OCI-M2 (cell line): ENCODE data around the gene BRF1.

Experiments used
- DNase-seq: peaks from one replicate; lab custom pipeline; 2025; ENCODE audit not compliant: unreplicated experiment; lab: John Stamatoyannopoulos, UW

The BRF1 gene

DNA sequence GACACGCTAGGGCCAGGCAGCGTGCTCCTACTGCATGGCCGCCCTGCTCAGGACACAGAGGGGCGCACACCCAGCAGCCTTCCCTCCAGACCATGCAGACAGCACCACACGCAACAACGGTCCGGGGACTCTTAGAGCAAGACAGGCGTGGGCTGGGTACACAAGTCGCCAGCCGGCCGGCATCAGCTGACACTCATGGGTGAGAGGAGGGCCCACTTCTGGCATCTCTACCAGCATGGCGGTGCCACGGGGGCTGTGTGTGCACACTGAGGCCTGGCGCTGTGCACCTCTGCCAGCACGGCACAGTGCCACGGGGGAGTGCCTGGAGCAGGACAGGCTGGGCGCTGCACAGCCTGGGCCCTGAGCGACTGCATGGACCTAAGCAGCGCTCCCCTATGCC lies 59.2 kb downstream of the BRF1 start:
- no peak for DNase-seq

DNA sequence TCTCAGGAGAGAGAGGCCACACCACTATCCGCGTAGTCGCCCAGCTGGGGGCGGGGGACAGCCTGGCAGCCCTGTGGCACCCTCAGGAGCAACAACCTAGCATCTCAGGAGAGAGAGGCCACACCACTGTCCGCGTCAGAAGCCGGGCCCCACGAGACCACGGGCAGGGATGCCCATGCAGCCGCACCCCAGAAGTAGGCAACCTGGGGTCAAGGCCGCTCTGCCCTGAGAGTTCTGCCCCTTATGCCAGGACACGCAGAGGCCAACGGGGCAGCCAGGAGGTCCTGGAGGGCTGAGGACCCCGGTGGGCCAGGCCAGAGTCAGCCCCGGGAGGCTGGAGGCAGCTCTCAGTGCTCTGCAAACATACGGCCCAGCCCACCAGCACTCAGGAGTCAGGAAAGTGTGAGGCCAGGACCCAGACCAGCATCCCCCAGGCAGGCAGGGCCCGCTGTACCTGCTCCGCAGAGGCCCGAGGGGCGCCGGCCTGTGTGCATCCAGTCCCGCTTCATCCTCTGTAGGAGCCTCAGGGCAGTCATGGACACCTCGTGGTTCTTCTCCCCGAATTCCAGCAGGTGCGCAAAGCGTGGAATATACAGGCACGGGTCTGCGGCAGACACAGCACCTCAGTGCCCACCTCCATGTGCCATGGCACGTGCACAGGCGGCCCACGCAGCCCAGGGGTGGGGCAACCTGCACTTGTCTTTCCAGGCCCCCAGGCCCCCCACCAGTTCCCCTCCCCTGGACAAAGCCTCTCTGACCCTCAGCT lies 59.8 kb downstream of the BRF1 start:
- no peak for DNase-seq

DNA sequence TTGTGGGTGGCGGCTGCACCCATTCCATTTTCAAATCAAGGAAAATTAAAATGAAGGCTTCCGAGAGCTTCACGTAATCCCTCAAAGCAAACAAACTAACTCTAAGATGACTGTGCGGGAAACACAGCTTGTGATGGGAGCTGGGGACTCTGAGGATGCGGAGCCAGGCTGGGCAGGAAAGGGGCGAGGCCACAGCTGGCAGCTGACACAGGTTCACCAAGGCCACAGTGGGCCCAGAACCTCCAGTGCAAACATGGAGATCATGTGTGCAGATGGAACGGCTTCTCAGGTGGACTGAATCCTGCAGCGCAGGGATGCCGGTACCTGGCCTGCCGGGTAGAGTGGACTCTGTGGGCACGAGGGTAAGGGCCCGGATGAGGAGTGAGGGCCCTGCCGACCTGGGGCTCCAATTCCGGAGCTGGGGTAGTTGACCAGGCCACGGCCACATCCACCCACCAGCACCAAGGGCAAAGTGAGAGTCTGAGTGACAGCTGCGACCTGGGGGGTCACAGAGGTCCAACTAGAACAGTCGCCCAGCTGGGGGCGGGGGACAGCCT lies 71.6 kb downstream of the BRF1 start:
- DNase-seq: no peak

DNA sequence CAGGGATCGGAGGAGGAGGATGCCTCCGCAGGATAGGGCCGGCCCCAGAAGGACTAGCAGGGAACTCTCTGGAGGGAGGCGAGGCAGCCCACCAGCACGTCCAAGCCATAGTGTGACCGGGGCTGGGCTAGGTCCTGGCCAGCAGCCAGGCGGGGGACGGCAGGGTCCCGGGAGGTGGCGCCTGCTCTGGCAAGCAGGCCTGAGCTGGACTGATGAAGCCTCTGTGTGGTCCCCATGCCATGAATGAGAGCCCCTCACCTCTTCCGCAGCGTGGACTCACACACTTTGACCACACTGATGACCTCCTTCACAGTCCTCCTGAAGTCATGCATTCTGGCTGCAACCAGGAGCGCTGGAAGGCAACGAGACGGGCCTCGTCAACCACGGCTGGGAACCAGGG lies 72.2 kb downstream of the BRF1 start:
- no peak for DNase-seq

DNA sequence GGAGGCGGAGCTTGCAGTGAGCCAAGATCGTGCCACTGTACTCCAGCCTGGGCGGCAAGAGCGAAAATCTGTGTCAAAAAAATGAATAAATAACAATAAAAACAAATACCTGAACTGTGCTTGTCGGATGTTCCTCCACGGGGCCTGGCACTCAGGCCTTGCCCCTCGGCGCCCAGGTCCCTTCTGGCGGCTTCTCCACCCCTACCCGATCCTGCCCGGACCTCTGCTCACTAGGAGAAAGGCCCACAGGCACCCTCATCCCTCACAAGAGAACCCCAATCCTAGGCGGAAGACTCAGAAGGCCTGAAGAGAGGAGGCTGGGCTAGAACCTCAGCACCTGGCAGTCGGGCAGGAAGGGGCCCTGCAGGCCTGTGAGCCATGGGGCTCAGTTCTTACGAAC lies 73.5 kb downstream of the BRF1 start:
- DNase-seq: no peak

DNA sequence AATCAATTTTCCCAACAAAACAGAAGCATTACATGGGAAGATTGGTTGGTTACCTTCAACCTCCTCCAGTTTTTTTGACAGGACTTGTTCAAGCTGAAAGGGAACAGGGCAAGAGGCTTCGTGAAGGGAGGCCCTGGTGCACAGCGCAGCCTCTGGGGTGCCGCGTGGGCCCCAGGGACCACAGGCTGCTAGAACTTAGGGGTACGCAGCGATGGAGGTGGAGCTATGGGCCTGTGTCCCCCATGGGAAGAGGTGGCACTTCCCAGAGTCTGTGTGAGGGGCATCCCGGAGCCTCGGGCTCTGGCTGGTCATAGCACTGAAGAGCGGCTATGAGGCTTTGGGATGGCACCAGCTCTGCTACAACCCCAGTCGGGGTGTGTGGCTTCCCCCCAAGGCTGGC lies 74.6 kb downstream of the BRF1 start:
- no peak for DNase-seq

DNA sequence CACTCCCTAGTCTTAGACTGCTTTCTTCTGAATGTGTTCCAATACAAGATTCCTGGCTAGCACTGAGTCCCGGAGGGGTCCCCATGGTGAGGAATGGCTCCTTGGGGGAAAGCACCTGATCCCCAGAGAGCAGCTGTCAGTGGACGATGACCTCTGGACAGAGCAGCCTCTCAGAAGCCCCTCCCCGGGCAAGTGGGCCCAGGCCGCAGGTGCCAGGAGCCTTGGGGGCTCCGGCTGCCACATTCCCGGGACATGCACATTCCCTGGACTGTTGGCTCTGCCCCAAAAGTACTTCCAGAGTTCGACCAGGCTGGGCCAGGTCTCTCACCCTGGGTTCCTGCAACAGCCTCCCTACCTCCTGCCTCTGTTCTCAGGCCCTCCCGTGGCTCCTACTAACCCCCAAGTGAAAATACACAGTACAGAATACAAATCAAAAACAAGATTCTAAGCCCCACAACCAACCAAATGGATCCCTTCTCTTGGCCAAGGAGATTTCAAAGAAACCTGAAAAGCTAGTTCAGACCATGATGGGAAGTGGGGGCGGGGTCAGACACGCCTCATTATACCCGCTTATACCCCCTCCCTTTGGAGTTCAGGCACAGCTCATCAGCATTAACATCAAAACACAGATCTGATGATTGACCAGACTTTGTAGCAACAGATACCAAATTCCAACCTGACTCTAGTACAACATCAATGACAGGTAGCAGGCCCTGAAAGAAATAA lies 75.8 kb downstream of the BRF1 start:
- no peak for DNase-seq

DNA sequence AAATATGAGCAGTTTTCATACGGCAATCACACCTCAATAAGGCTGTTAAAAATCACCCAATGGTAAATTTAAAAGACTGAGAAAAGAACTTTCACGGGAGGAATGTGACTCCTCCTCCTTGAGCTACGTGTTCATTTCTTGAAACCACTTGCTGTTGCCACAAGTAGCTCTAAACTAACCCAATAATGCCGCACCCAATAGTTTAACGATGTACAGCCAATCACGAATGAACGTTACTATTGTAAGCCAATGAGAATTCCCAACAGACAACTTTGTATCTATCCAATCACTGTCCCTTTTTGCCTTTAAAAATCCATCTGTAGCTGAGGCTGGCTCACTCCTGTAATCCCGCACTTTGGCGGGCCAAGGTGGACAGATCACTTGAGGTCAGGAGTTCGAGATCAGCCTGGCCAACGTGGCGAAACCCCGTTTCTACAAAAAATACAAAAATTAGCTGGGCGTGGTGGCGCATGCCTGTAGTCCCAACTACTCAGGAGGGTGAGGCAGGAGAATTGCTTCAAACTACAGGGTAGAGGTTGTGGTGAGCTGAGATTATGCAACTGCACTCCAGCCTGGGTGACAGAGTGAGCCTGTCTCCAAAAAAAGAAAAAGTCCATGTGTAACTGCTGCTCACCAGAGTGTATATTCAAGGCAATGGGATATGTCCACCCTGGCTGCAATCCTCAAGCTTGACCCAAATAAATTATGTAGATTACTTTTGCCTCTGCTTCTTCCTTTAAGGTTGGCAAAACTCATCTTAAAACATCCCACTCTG lies 76.8 kb downstream of the BRF1 start:
- no peak for DNase-seq

DNA sequence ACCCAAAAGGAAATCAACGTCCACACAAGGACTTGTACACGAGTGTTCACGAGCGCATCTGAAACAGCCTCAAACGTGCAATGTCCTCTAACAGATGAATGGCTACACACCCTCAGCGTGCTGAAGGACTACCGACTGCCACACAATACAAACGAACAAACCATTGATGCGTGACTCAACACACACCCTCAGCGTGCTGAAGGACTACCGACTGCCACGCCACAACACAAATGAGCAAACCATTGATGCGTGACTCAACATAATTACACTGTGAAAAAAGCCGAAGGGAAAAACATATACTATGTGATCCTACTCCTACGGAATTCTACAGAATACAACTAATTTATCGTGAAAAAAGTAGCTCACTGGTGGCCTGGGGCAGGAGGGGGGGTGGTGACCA lies 77.5 kb downstream of the BRF1 start:
- DNase-seq: no peak

DNA sequence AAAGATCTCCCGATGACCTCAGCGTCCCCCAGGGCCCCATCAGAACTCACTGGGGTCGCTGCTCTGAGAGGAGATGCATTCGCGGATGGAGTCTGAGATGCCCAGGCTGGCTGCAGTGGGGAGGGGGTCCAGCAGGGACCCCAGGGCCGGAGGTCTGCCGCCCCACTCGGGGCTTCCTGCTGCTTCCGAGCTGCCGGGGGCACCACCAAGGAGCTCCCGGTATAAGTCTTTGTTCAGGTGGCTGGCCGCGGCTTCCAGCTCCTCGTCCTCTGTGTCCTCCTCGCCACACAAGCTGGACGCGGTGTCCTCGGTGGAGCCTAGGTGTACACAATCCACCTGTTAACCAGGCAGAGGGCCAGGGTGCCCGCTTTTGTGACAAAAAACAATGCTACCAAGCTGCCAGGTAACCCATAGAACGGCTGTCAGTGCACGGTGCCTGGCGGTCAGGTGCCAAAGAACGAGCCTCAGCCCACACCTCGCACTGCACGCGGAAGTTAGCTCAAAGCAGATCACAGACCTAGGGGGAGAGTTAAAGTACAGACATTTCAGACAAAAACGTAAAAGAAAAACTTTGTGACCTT lies 79.1 kb downstream of the BRF1 start:
- no peak for DNase-seq

DNA sequence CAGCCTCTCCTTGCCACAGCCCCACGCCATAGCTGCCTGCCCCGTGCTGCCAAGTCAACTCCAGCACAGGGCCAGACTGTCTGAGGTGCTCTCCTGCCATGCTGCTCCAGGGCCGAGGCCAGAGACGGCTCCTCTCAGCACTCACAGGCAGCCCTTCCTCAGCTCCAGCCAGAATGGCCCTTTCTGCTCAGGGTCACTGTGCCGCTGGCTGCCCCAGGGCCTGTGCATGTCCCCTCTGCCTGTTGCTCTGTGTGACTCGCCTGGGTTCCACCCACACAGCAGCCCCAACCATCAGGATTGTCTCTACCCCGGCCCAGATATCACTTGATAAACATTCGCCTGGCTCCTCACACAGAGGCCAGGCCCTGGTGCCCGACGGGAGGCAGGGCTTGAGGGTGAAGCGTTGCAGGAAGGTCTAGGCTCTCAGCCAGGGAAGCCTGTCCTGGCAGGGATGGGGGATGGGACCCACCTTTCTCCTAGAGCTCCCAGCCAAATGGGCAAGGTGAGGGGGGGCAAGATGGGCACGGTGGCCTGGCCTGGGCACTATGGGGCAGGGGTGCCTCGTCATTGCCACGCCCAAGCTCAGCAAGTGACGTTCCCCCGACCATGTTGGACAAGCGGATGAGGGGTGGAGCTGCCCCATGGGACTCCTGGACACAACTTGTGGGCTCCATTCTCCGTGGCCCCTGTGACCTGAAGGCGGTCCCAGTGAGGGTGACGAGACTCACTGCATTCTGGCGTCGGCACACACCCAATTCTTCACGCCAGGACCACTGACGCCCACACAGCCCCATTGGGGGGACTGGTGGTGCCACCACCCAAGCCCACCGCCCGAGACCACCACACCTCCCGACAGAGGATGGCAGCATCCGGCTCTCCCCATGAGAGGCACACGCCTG lies 79.9 kb downstream of the BRF1 start:
- DNase-seq: no peak

DNA sequence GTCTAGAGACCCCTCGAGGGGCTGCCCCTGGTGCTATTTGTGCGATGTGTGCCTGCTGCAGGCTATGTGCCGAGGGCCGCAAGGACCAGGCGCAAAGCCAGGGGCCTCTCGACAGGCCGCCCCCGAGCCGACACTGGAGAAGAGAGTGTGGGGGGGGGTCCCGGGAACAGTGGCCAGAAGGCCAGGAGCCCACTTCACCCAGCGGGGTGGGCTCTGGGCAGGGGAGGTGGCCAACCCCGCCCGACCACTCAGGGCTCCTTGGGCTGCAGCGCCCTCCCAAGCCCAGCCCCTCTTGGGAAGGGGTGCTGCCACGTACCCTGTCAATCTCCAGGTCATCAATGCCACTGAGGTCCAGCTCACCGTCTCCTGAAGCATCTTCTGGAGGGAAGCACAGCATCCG lies 81.0 kb downstream of the BRF1 start:
- no peak for DNase-seq

DNA sequence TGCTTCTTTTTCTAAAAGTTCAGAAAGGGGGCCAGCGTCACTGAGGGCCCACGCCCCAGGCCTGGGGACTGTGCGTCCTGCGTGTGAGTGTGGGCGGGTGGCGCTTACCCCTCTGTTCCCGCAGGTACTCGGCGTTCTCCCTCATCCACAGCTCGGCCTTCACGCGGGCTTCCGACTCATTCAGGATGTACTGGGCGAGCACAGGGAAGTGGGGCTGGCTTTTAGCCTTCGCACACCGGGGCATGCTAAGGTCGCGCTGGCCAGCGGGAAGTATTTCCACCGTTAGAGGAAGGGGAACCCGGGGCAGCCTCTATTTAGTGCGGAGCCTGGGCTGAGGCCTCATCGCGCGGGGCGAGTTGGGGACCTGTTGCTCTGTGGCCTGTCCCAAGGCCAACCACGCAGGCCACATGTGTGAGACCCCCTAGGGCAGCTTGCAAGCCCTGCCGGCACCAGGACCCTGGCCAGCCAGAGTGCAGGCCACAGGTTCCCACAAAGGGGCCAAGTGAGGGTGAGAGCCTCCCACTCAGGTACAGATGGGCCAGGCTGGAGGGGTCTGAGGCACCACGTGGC lies 81.7 kb downstream of the BRF1 start:
- DNase-seq: no peak

DNA sequence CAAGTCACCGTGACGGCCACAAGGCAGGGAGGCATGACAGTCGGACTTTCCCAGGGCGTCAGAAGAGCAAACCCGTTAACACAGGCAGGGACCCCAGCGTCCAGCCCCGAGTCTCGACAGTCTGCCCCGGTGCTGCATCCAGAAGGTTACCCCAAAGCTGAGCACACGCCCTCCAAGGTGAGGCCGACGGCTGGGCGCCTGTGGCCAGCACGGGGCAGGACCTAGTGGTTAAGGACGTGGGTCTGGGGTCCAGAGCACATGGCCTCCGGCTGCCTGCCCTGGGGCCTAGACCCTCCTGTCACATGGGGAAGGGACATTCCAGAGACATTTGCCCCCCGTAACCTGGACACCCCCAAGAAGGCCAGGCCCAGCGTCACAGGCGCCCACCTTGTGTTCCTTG lies 82.2 kb downstream of the BRF1 start:
- DNase-seq: no peak

DNA sequence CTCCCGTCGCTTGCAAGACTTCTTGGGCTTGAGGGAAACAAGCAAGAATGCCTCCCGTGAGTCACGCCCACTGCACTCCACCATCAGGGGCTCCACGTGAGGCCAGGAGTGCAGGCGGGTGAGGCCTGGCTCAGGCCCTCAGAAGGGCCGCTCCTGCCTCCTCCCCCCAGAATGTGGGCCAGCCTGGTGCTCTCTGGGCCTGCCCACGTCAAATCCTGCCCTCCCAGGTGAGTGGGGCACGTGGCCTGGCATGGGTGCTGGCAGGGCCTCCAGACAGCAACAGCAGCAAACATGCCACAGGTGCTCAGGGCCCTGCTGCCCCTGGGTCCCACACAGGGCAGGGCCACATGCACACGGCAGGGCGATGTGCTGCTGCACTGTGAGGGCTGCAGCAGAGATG lies 83.0 kb downstream of the BRF1 start:
- DNase-seq: no peak

DNA sequence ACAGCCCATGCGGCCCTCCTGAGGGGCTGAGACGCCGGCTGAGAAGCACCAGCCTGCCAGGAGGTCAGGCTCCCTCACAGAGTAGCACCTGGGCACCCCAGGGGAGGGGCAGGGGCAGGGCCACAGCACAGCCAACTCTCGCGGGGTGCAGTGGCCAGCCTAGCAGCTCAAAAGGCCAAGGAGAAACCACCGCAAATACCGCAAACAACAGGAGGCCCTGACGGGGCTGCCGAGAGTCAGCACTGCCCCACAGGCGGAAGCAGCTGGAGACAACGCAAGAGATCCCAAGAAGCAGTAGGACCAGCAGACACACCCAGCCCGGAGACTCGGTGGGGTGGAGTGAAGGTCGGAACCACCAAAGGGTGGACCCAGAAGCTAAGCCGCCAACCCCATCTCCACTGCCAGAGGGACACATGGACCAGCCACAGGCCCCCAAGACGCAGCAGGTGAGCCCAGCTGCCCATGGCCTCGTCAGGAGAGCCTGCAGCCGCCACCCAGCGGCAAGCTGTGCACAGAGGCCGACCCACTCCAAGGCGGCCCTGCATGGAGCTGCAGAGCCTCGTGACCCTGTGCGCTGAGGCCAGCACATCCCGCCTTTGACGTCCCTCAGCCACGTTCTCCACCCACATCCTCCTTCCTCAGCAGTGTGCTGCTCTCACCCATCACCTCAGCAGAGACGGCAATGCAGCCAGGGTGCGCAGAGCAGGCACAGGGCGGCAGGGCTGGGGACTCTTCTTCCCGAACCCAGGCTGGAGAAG lies 84.1 kb downstream of the BRF1 start:
- no peak for DNase-seq

DNA sequence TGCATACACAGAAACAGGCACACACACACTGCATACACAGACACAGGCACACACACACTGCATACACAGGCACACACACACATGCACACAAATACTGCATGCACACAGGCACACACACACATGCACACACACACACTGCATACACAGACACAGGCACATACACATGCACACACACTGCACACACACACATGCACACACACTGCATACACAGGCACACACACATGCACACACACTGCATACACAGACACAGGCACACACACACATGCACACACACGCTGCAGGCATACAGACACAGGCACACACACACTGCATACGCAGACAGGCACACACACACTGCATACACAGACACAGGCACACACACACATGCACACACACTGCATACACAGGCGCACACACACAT lies 85.2 kb downstream of the BRF1 start:
- DNase-seq: no peak

DNA sequence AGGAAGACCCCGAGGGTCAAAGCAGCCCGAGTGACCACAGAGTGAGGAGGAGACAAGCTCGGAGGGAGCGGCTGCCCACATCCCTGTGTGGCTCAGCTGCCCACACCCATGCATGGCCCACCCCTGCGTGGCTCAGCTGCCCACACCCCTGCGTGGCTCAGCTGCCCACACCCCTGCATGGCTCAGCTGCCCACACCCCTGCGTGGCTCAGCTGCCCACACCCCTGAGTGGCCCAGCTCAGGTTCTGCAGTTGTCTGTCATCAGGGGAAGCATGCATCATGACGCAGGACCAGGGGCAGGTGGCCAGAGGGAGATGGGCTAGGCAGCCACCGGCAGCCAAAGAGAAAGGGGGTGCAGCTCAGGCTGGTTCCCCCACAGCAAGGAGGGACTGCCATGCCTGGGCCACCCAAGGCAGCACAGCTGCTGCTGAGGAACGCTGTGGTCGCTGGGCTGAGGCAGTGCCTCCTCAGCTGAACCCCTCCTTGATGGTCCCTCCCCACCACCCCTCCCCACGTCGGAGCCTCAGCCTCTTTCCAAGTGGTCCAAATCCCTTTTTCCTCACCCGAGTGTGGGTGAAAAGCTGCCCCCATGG lies 86.4 kb downstream of the BRF1 start:
- DNase-seq: no peak

DNA sequence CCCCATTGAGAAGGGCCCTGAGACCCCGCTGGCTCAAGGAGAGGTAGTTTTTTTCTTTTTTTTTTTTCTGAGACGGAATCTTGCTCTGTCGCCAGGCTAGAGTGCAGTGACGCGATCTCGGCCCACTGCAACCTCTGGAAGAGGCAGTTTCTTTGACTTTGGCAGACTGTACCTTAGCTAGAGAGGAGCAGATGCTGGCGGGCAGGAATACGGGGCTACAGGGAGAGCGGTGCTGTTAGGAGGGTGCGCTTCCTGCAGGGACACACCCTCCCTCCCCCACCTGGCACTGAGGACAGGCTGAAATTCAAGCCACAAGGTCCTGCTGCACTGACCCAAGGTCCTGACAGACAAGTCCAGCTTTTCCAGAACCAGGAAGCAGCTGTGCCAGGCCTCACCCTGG lies 87.4 kb downstream of the BRF1 start:
- DNase-seq: no peak
